Trophoblast cell (in vitro differentiated cells and primary cell): ENCODE measurements around the gene BAHD1.
"Not testable (repeated sequence)": the region's sequence is repeated elsewhere in the genome, so short reads cannot be mapped to it uniquely, and the experiment has no call there.

Experiments
- DNase-seq, 2 donors: peaks; one replicate each; pipeline ENCODE4 v3.0.0-alpha.2; 2016
- H2AFZ ChIP-seq: 2 replicates; pipeline ENCODE4 v1.6.1; 2013; ENCODE audit warnings: low read length, moderate library complexity, mild to moderate bottlenecking; ENCODE audit not compliant: insufficient read depth, poor library complexity
- H2AK5ac ChIP-seq: 2 replicates; pipeline ENCODE4 v1.6.1; 2013; ENCODE audit warnings: mild to moderate bottlenecking, low read length
- H2BK120ac ChIP-seq: 2 replicates; pipeline ENCODE4 v1.6.1; 2013; ENCODE audit warnings: low read length, mild to moderate bottlenecking, moderate library complexity; ENCODE audit not compliant: insufficient read depth, poor library complexity
- H2BK12ac ChIP-seq: 2 replicates; pipeline ENCODE4 v1.6.1; 2013; ENCODE audit warnings: mild to moderate bottlenecking, low read length, moderate library complexity
- H2BK5ac ChIP-seq: 2 replicates; pipeline ENCODE4 v1.6.1; 2013; ENCODE audit warnings: low read length, low read depth, moderate library complexity, mild to moderate bottlenecking; ENCODE audit not compliant: poor library complexity
- H3K14ac ChIP-seq: 2 replicates; pipeline ENCODE4 v1.6.1; 2013; ENCODE audit warnings: mild to moderate bottlenecking, low read length
- H3K18ac ChIP-seq: 2 replicates; pipeline ENCODE4 v1.6.1; 2013; ENCODE audit warnings: mild to moderate bottlenecking, low read length
- H3K23ac ChIP-seq: 2 replicates; pipeline ENCODE4 v1.6.1; 2013; ENCODE audit warnings: low read length
- H3K27ac ChIP-seq: 2 replicates; pipeline ENCODE4 v1.5.1; 2013; ENCODE audit warnings: low read depth, mild to moderate bottlenecking, inconsistent platforms, low read length, moderate library complexity
- H3K27me3 ChIP-seq: 2 replicates; pipeline ENCODE4 v1.6.1; 2013; ENCODE audit warnings: inconsistent platforms, mild to moderate bottlenecking, low read length, moderate library complexity; ENCODE audit not compliant: insufficient read depth
- H3K36me3 ChIP-seq, 2 experiments: 1 replicate in 1 of 2; 2 replicates in 1 of 2; pipeline ENCODE4 v1.6.1; 2013; ENCODE audit warnings: low read length in 2 of 2, mild to moderate bottlenecking in 2 of 2, moderate library complexity in 1 of 2; ENCODE audit not compliant: insufficient read depth in 2 of 2, control insufficient read depth in 1 of 2
- H3K4ac ChIP-seq: 2 replicates; pipeline ENCODE4 v1.6.1; 2013; ENCODE audit warnings: low read depth, mild to moderate bottlenecking, low read length, moderate library complexity
- H3K4me1 ChIP-seq, 2 experiments: 1 replicate in 1 of 2; 2 replicates in 1 of 2; pipeline ENCODE4 v1.6.1; 2013; ENCODE audit warnings: low read length in 2 of 2, mild to moderate bottlenecking in 2 of 2, moderate library complexity in 1 of 2; ENCODE audit not compliant: insufficient read depth in 2 of 2, control insufficient read depth in 1 of 2
- H3K4me2 ChIP-seq: 2 replicates; pipeline ENCODE4 v1.6.1; 2013; ENCODE audit warnings: inconsistent platforms, mild to moderate bottlenecking, low read length, moderate library complexity
- H3K4me3 ChIP-seq: 2 replicates; pipeline ENCODE4 v1.5.1; 2013; ENCODE audit warnings: mild to moderate bottlenecking, low read depth, low read length, inconsistent platforms
- H3K79me1 ChIP-seq: one replicate; pipeline ENCODE4 v1.6.1; 2013; ENCODE audit warnings: low read length
- H3K79me2 ChIP-seq: 2 replicates; pipeline ENCODE4 v1.6.1; 2013; ENCODE audit warnings: low read length, mild to moderate bottlenecking; ENCODE audit not compliant: control insufficient read depth, insufficient read depth, poor library complexity
- H3K9ac ChIP-seq: 2 replicates; pipeline ENCODE4 v1.6.1; 2013; ENCODE audit warnings: mild to moderate bottlenecking, low read length
- H3K9me3 ChIP-seq: 2 replicates; pipeline ENCODE4 v1.6.1; 2013; ENCODE audit warnings: low read depth, mild to moderate bottlenecking, control low read depth, inconsistent platforms, low read length; ENCODE audit not compliant: insufficient read depth
- H4K12ac ChIP-seq: 2 replicates; pipeline ENCODE4 v1.6.1; 2013; ENCODE audit warnings: low read depth, mild to moderate bottlenecking, low read length, moderate library complexity
- H4K8ac ChIP-seq: 2 replicates; pipeline ENCODE4 v1.6.1; 2013; ENCODE audit warnings: low read depth, mild to moderate bottlenecking, low read length, moderate library complexity
- H4K91ac ChIP-seq: one replicate; pipeline ENCODE4 v1.6.1; 2013; ENCODE audit warnings: low read depth, mild to moderate bottlenecking, low read length, moderate library complexity
- WGBS: extraction: QIAGEN DNeasy Blood & Tissue Kit; methylation state at CpG from one replicate; pipeline ENCODE4 v1.1.7; 2013; ENCODE audit warnings: missing lambda C conversion rate; ENCODE audit not compliant: insufficient read length, insufficient coverage; ENCODE audit errors: extremely low coverage; 5-methylcytosine and 5-hydroxymethylcytosine counted together

The BAHD1 gene

DNA sequence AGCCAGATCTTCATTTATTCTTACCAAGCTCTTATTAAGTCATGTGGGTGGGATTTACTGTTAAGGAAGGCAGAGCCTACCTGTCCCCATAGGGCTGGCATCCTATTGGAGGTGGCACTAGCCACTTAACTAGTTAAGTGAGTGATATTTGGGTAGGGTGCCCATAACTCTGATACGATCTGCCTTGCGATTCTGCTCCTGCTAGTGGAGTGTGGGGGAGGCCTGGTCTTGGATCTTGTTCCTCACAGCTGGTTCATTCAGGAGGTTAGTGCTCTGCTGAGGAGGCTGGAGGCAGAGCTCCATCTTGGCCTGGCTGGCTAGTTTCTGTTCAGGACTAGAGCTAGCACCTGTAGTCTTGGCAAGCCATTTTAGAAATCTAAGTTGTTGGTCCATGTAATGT lies 9.3 kb downstream of the BAHD1 start:
- Histone ChIP-seq H2AFZ (no peak overlapping the region), H4K91ac (no peak overlapping the region), H3K9ac (no peak overlapping the region), H3K18ac (no peak overlapping the region), H3K36me3 (no peaks in the 10 kb centered on the region), H3K4me1 (peaks cover 9 to 13% of the 10 kb centered on the region in 2 experiments), H2BK12ac (no peak overlapping the region), H3K4me3 (no peak overlapping the region), H4K8ac (no peak overlapping the region), H4K12ac (no peak overlapping the region), H3K9me3 (no peaks in the 10 kb centered on the region), H3K27ac (no peak overlapping the region), H3K4me2 (no peak overlapping the region), H2BK5ac (no peak overlapping the region), H3K4ac (peak overlapping the region; percentile 46), H3K79me1 (no peaks in the 10 kb centered on the region), H2AK5ac (no peak overlapping the region), H3K14ac (no peak overlapping the region), H3K23ac (no peak overlapping the region), H3K27me3 (no peaks in the 10 kb centered on the region), H2BK120ac (no peak overlapping the region), H3K79me2 (peaks cover 1% of the 10 kb centered on the region)
- WGBS = no CpG with 5 or more reads among the region's 2 CpGs
- no peak for DNase-seq

DNA sequence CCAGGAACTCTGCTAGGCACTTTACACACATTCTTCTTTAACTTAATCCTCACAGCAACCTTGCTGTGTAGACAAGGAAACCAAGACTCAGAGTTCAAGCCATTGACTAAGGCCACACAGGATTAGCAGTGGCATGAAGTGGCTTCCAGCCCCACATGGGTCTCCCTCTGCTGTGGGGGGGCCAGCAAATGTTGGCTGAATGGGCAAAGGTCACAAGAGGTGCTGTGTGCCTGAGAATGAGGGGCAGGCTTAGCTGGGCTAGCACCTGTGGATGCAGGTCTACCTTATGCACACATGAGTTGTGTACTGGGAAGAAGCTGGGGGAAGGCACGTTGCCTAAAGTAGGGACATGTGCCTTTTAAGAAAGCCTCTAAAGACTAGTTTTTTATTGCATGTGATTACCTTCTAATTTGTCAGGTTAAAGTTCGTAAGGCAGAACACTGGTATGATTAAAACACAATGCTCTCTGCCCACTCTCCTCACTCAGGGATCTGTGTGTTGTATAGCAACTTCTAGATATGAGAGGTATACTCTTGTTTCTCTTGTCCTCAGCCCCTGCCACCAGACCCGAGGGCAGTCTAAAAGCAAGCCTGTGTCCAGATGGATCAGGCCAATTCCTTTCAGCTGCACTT lies 10.9 kb downstream of the BAHD1 start:
- no peak overlapping the region for H3K4me3 ChIP-seq
- H3K18ac ChIP-seq = no peak overlapping the region
- H3K79me2 ChIP-seq = peaks cover 1% of the 10 kb centered on the region
- H4K12ac ChIP-seq = no peak overlapping the region
- H3K27me3 ChIP-seq = no peaks in the 10 kb centered on the region
- peaks cover 21 to 24% of the 10 kb centered on the region in 2 experiments for H3K4me1 ChIP-seq
- no peak overlapping the region for H2BK12ac ChIP-seq
- DNase-seq = no peak
- no peak overlapping the region for H4K91ac ChIP-seq
- no peaks in the 10 kb centered on the region for H3K79me1 ChIP-seq
- no CpG with 5 or more reads among the region's 3 CpGs for WGBS
- H3K9me3 ChIP-seq = no peaks in the 10 kb centered on the region
- no peak overlapping the region for H3K4me2 ChIP-seq
- H2BK5ac ChIP-seq = no peak overlapping the region
- H3K14ac ChIP-seq = no peak overlapping the region
- no peak overlapping the region for H2AFZ ChIP-seq
- H4K8ac ChIP-seq = no peak overlapping the region
- H3K27ac ChIP-seq = no peak overlapping the region
- H3K36me3 ChIP-seq = no peaks in the 10 kb centered on the region
- no peak overlapping the region for H3K9ac ChIP-seq
- no peak overlapping the region for H2BK120ac ChIP-seq
- H3K4ac ChIP-seq = no peak overlapping the region
- H3K23ac ChIP-seq = no peak overlapping the region
- no peak overlapping the region for H2AK5ac ChIP-seq

DNA sequence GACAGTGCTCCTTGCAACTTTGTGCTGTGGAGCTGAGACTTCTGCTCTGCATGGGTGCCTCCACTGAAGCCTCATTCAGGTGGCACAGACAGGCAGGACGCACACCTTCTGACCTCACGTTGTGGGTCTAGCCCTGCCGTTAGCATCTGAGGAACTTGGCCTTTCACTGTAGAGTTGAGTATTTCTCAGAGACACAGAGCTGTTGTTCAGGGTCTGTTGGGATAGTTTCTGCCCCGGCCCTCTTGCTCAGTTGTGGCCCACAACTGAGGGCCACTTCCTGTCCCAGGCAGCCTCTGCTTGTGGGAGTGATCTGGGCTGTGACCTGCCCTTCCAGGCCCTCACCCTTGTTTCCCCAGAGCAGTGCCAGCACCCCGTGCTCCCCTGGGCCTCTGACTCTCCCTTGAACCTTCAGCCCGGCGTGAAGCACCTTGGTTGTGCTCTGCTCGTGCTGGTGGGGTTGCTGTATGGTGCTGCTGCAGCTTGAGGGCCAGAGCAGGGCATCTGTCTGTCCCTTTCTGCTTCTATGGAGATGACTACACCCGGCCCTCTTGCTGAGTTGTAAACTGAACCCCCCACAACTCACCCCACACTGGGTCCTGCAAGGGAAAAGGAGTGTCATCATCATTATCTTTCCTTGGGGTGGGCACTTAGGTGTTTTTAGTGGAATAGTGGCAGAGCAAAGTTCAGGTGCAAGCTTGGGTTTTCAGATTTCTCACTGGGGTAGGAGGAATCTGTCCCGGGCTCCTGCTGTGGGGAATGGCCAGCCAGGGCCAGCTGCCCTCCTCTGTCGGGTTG lies 11.7 kb downstream of the BAHD1 start:
- no peak overlapping the region for H2BK5ac ChIP-seq
- H2AK5ac ChIP-seq = no peak overlapping the region
- no peak overlapping the region for H4K8ac ChIP-seq
- H3K4me3 ChIP-seq = no peak overlapping the region
- no peak overlapping the region for H3K9ac ChIP-seq
- no peak overlapping the region for H3K18ac ChIP-seq
- no peaks in the 10 kb centered on the region for H3K9me3 ChIP-seq
- peaks cover 5% of the 10 kb centered on the region for H3K79me2 ChIP-seq
- WGBS = no CpG with 5 or more reads among the region's 11 CpGs
- H3K14ac ChIP-seq = no peak overlapping the region
- H2AFZ ChIP-seq = no peak overlapping the region
- no peak overlapping the region for H2BK120ac ChIP-seq
- no peak overlapping the region for H4K12ac ChIP-seq
- no peak overlapping the region for H4K91ac ChIP-seq
- peaks cover 25 to 26% of the 10 kb centered on the region in 2 experiments for H3K4me1 ChIP-seq
- no peaks in the 10 kb centered on the region for H3K79me1 ChIP-seq
- H3K36me3 ChIP-seq = no peaks in the 10 kb centered on the region
- H3K4me2 ChIP-seq = no peak overlapping the region
- H3K23ac ChIP-seq = no peak overlapping the region
- DNase-seq = no peak
- H3K4ac ChIP-seq = peak overlapping the region; percentile 20
- H2BK12ac ChIP-seq = no peak overlapping the region
- no peaks in the 10 kb centered on the region for H3K27me3 ChIP-seq
- H3K27ac ChIP-seq = no peak overlapping the region

DNA sequence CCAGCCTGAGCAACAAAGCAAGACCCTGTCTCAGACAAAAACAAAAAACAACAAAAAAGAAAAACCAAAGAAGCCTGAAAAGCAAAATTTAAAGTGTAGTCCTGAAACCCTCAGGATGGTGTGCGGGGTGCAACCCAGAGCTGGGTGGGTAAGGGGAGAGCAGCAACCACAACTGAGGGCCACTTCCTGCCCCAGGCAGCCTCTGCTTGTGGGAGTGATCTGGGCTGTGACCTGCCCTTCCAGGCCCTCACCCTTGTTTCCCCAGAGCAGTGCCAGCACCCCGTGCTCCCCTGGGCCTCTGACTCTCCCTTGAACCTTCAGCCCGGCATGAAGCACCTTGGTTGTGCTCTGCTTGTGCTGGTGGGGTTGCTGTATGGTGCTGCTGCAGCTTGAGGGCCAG lies 13.2 kb downstream of the BAHD1 start:
- H3K36me3 ChIP-seq, H3K27ac ChIP-seq, H4K8ac ChIP-seq, H3K4me2 ChIP-seq, H3K79me2 ChIP-seq, H3K4ac ChIP-seq, H3K14ac ChIP-seq, H3K9me3 ChIP-seq, H4K91ac ChIP-seq, H2BK120ac ChIP-seq, H2BK12ac ChIP-seq, H4K12ac ChIP-seq, DNase-seq, H3K9ac ChIP-seq, H3K27me3 ChIP-seq, H3K79me1 ChIP-seq, H3K23ac ChIP-seq, H2BK5ac ChIP-seq, H2AFZ ChIP-seq, H2AK5ac ChIP-seq, H3K18ac ChIP-seq, H3K4me3 ChIP-seq: not testable (repeated sequence)
- H3K4me1 ChIP-seq = peaks cover 25 to 26% of the 10 kb centered on the region in 2 experiments
- no CpG with 5 or more reads among the region's 3 CpGs for WGBS
